HG03039 (cell line): ENCODE measurements around the gene CEACAM16.

Experiments used
- ATAC-seq: cut with Tn5 transposase; IDR thresholded peaks from one replicate; pipeline ENCODE4 v1.9.1; 2021; ENCODE audit warnings: mild to moderate bottlenecking, moderate library complexity; ENCODE audit not compliant: unreplicated experiment

Gene CEACAM16

GRCh38 chr19:44723299-44723951 lies 24.5 kb downstream of the CEACAM16 start:
- no peak for ATAC-seq

- no peak for ATAC-seq
These were observed 25.0 kb downstream of the CEACAM16 start for GRCh38 chr19:44723952-44724319.

- no peak for ATAC-seq
These were observed 26.3 kb downstream of the CEACAM16 start for GRCh38 chr19:44725251-44725650.

GRCh38 chr19:44725684-44726083 lies 26.7 kb downstream of the CEACAM16 start:
- no peak for ATAC-seq

- ATAC-seq: no peak
These were observed 27.5 kb downstream of the CEACAM16 start for GRCh38 chr19:44726465-44726864.

- no peak for ATAC-seq
These were observed 29.2 kb downstream of the CEACAM16 start for GRCh38 chr19:44728178-44728577.

- ATAC-seq: no peak
These were observed 30.6 kb downstream of the CEACAM16 start for GRCh38 chr19:44729516-44730033.

- ATAC-seq: no peak
These were observed 32.1 kb downstream of the CEACAM16 start for GRCh38 chr19:44731081-44731480.

GRCh38 chr19:44731622-44732021 lies 32.7 kb downstream of the CEACAM16 start:
- no peak for ATAC-seq

- no peak for ATAC-seq
These were observed 33.5 kb downstream of the CEACAM16 start for GRCh38 chr19:44732235-44733014.

GRCh38 chr19:44734357-44734756 lies 35.4 kb downstream of the CEACAM16 start:
- ATAC-seq: no peak

GRCh38 chr19:44735011-44735410 lies 36.1 kb downstream of the CEACAM16 start:
- no peak for ATAC-seq

- no peak for ATAC-seq
These were observed 38.5 kb downstream of the CEACAM16 start for GRCh38 chr19:44737238-44738071.

GRCh38 chr19:44738136-44738535 lies 39.2 kb downstream of the CEACAM16 start:
- no peak for ATAC-seq

GRCh38 chr19:44738603-44739558 lies 39.9 kb downstream of the CEACAM16 start:
- ATAC-seq: no peak

GRCh38 chr19:44740351-44740824 lies 41.4 kb downstream of the CEACAM16 start:
- ATAC-seq: no peak

GRCh38 chr19:44741258-44741731 lies 42.3 kb downstream of the CEACAM16 start:
- no peak for ATAC-seq

- no peak for ATAC-seq
These were observed 42.9 kb downstream of the CEACAM16 start for GRCh38 chr19:44741841-44742329.

- no peak for ATAC-seq
These were observed 43.5 kb downstream of the CEACAM16 start for GRCh38 chr19:44742330-44743061.
